HG02759 (cell line): Measurements from ENCODE around the gene PRIM2.
"Not testable (repeated sequence)": the region's sequence is repeated elsewhere in the genome, so short reads cannot be mapped to it uniquely, and the experiment has no call there.

ENCODE experiments used
- ATAC-seq: cut with Tn5 transposase; IDR thresholded peaks from one replicate; pipeline ENCODE4 v1.9.1; 2021; ENCODE audit warnings: mild to moderate bottlenecking, moderate library complexity; ENCODE audit not compliant: unreplicated experiment

Gene PRIM2

GRCh38 chr6:57577023-57577422 is 259.6 kb downstream of the PRIM2 start:
- ATAC-seq, result not testable (repeated sequence)

- ATAC-seq, result peak; percentile 54
Measured at GRCh38 chr6:57579489-57579888, 262.1 kb downstream of the PRIM2 start.

- ATAC-seq, result not testable (repeated sequence)
Measured at GRCh38 chr6:57581586-57581985, 264.2 kb downstream of the PRIM2 start.

- not testable (repeated sequence) for ATAC-seq
Measured at GRCh38 chr6:57601105-57601504, 283.7 kb downstream of the PRIM2 start.

- ATAC-seq, result not testable (repeated sequence)
Measured at GRCh38 chr6:57605303-57605702, 287.9 kb downstream of the PRIM2 start.

- ATAC-seq, result not testable (repeated sequence)
Measured at GRCh38 chr6:57606331-57606730, 288.9 kb downstream of the PRIM2 start.

GRCh38 chr6:57610612-57611011 is 293.2 kb downstream of the PRIM2 start:
- not testable (repeated sequence) for ATAC-seq

- not testable (repeated sequence) for ATAC-seq
Measured at GRCh38 chr6:57618959-57619358, 301.5 kb downstream of the PRIM2 start.

GRCh38 chr6:57631773-57632172 is 314.3 kb downstream of the PRIM2 start:
- not testable (repeated sequence) for ATAC-seq

- not testable (repeated sequence) for ATAC-seq
Measured at GRCh38 chr6:57658526-57658925, 341.1 kb downstream of the PRIM2 start.

- ATAC-seq, result not testable (repeated sequence)
Measured at GRCh38 chr6:57659794-57660193, 342.4 kb downstream of the PRIM2 start.

- ATAC-seq, result peak; percentile 85
Measured at GRCh38 chr6:57660940-57661339, 343.5 kb downstream of the PRIM2 start.

GRCh38 chr6:57668108-57668507 is 350.7 kb downstream of the PRIM2 start:
- ATAC-seq, result not testable (repeated sequence)

GRCh38 chr6:57671237-57671636 is 353.8 kb downstream of the PRIM2 start:
- not testable (repeated sequence) for ATAC-seq

- not testable (repeated sequence) for ATAC-seq
Measured at GRCh38 chr6:57671937-57672627, 354.7 kb downstream of the PRIM2 start.

- ATAC-seq, result not testable (repeated sequence)
Measured at GRCh38 chr6:57673281-57673680, 355.9 kb downstream of the PRIM2 start.

GRCh38 chr6:57675386-57675785 is 358.0 kb downstream of the PRIM2 start:
- not testable (repeated sequence) for ATAC-seq

- not testable (repeated sequence) for ATAC-seq
Measured at GRCh38 chr6:57696382-57696781, 379.0 kb downstream of the PRIM2 start.
